CD4-positive, alpha-beta T cell treated with Interferon gamma for 1 hour (primary cell): Measurements from ENCODE around the gene NFATC1.
A peak's percentile ranks its signal among the peaks of the same experiment; 100 is the strongest.
"Not testable (repeated sequence)": the region's sequence is repeated elsewhere in the genome, so short reads cannot be mapped to it uniquely, and the experiment has no call there.

Source experiments
- DNase-seq: peaks from one replicate; pipeline ENCODE4 v3.0.0-alpha.2; 2020

Gene NFATC1

DNA sequence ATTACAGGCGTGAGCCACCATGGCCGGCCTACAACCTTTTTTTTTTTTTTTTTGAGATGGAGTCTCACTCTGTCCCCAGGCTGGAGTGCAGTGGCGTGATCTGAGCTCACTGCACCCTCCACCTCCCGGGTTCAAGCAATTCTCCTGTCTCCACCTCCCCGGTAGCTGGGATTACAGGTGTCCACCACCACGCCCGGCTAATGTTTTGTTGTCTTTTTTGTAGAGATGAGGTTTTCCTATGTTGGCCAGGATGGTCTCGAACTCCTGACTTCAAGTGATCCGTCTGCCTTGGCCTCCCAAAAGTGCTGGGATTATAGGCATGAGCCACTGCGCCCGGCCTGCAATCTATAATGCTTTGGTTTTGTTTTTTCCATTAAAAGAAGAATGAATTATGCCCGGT, 19.1 kb upstream of the NFATC1 start:
- not testable (repeated sequence) for DNase-seq

DNA sequence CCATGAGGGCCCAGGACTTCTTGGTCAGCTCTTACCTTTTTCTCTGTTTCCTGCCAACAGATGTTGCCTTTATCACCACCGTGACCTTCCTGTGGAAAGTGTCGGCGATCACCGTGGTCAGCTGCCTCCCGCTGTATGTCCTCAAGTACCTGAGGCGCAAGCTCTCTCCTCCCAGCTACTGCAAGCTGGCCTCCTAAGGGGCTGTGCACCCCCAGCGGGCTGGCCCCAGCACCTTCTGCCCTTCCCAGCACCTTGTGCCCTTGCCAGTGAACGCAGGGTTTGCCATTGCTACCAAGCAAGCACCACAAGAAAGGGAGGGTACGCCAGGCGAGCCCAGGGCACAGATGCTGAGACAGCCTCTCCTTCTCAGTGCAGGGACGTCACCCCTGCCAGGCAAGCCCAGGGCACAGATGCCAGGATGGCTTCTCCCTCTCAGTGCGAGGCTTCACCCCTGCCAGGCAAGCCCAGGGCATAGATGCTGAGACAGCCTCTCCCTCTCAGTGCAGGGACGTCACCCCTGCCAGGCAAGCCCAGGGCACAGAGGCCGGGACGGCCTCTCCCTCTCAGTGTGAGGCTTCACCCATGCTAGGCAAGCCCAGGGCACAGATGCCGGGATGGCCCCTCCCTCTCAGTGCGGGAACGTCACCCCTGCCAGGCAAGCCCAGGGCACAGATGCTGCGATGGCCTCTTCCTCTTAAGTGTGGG, 18.4 kb upstream of the NFATC1 start:
- no peak for DNase-seq

DNA sequence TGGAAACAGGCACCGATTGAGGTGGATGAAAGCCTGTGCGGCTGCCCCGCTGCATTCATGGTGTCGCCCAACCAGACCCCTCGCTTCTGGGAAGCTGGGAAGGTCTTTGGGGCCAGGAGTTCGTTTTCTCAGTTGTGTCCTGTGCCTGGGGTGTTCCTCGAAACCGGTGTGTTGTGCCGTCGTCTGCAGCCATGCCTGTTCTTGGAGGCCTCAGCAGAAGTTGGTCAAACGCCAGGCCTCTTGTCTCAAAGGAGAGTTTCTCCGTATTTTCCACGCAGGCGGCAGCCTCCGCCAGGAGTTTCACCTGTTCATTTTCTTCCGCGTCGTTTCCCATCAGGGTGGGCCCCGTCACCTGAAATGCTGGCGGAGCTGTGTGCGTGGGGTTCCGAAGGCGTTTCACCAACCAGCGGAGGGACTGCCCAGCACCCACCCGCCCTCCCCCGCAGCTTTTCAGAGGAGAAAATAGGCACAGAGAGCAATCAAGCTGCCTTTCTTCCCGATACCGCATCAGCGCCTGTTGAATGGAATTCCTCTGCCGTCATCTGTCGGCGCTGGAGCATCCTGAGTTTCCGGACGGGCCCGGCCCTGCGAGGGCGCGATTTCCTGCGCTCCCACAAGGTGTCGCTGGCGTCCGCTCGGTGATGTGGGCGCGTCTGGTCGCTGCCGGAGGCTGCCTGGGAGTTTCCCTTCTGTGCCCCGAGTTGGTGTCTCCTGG, 17.0 kb upstream of the NFATC1 start:
- DNase-seq: peak; percentile 78

DNA sequence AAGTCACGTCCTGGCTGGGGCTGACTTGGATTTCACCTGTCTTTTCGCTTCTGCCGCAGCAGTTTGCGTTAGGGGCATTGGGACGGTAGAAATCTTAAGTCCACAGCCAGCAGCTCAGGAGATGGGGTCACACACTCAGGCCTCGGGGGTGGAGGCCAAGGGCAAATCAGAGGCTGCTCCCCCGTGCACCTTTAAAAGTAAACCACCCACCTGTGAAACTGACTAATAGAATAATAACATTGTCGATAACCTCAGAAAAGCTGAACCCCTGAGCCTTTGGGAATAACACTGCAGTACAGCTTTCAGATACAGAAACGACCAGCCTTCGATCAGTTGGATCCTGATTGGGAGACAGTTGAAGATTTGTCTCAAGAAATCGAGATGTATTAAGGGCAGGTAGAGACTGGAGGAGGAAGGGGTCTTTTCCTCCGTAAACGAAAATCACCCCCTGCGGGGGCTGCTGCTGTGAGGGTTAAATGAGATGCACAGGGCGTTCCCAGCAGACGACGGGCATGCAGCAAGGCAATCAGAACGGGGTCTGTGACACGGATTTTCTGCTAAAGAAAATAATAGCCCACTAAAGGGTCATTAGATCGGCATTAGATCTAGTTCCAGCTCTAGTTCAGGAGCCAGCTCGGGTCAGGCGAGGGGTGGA, 16.4 kb upstream of the NFATC1 start:
- DNase-seq: no peak

DNA sequence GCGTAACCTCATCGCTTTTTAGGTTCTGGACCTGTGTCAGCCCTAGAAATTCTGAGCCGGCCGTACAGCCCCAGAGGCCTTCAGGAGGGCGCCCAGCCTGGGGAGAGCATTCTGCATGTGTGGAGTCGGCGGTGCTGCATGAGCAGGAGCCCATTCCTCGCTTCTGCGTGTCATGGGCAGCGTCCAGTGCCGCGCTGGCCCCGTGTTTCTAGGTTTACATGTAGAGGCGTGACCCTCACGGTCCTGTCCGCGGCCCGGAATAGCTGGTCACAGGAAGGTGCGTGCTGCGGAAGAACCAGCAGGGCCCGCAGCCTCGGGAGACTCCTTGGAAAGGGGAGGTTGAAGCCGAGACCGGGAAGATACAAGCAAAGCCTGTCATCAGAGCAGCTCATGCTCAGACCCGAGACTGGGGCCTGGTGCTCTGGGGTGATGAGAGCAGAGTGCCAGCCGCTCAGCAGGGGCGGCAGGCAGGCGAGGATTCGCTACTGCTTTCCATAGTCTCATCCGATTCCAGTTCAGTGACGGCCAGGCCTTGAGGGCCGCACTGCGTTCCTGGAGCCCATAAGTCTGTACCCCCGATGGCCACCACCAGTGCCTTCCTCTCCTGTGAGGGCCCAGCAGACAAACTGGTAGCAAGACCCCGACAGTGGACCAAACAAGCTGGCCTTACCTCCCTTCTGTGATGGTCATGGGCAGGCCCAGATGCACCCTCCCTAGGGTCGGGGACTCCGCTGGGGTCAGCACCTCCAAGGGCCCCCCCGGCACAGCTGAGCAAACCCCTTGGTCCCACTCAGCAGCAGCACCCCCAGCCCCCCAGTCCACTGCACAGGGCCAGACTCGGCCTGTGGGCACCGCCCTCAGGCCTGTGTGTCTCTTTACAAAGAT, 15.6 kb upstream of the NFATC1 start:
- no peak for DNase-seq

DNA sequence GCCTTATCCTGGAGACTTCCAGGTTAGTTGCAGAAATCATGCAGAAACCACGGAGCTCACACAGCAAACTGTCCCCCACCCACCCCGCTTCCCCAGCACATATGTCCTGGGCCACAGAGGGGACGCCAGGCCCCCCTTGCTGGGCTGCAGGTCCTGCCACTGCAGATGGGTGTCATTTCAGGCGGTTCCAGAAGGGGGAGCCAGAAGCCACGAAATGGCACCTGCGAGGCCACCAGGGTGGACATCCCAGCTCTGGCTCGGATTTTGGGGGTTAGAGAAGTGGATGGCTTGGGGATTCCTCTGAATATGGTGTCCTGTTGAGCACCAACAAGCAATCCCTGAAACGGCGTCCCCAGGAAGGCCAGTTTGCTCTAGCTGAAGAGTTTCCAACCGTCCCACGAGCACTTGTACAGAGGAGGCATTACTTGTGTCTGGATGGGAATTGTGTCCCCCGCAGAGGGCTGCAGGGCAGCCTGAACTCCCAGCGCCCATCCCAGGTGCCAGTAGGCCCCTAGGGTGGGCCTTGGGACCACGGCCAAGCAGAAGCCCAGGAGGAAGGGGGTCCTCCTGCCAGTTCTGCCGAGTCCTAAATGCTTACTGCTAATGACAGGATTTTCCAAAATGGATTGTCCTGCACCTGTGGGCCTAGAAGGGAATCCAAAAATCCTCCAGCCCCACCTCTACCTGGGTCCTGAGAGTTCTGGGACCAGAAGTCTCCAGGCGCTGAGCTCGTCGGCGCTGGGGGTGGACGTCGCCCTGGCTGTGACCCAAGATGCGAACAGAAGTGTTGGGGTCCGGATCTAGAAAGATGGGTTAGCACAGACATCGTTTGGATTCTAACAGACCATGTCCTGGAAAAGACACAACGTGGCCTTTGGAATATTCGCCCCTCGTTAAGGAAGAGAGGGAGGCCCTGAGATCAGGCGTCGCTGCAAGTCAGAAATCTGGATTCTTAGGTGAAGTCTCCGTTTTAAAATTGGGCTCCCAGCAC, 14.6 kb upstream of the NFATC1 start:
- peak; percentile 52 for DNase-seq

DNA sequence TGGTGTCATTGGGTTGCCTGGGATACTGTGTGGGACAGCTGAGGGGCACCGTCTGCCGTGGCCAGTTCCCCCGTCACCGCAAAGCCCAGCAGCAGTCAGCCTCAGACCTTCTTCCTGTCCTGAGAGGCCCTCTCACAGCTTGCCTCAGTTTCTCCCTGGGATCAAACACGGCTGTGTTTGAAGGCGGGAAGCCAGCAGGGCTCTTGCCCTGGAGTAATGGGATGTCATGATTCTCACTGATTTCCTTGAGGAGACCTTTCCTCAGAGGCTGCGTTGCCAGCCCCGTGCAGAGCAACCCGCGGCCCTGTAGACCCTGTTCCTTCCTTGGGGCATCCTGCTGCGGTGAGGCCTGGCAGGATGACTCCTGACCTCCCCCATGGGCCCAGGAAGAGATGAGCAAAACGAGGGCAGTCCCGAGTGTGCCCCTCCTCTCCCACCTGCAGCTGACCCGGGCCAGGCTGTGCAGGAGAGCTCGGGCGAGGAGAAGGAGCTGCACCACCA, 13.9 kb upstream of the NFATC1 start:
- DNase-seq: no peak

DNA sequence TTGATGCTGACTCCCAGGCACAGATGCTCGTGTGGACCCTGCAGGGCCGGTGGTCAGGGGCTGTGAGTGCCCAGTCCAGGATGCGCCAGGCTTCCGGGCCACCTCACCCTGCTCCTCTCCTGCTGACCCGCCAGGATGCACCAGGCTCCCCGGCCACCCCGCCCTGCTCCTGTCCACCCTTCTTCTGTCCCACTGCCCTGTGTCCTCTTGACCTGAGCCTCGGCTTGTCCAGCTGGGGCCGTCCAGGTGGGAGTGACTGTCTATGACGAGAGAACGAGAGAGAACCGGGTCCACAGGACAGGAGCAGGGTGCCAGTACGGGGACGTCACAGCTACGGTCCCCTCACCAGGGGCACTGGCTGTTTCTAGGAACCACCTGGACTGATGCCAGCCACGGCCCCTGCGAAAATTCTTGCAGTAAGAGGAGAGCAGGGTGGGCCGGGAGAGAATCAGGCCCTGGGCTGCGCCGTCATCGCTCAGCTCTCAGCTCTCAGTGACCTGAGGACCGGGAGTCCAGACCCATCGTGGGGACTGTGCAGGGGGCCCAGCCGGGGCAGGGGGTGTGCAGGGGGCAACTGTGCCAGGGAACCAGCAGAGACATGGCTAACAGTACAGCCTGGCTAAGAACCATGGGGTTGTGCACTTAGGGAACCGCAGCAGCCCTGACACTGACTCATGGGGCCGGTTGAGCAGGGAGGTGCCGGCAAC, 12.9 kb upstream of the NFATC1 start:
- no peak for DNase-seq

DNA sequence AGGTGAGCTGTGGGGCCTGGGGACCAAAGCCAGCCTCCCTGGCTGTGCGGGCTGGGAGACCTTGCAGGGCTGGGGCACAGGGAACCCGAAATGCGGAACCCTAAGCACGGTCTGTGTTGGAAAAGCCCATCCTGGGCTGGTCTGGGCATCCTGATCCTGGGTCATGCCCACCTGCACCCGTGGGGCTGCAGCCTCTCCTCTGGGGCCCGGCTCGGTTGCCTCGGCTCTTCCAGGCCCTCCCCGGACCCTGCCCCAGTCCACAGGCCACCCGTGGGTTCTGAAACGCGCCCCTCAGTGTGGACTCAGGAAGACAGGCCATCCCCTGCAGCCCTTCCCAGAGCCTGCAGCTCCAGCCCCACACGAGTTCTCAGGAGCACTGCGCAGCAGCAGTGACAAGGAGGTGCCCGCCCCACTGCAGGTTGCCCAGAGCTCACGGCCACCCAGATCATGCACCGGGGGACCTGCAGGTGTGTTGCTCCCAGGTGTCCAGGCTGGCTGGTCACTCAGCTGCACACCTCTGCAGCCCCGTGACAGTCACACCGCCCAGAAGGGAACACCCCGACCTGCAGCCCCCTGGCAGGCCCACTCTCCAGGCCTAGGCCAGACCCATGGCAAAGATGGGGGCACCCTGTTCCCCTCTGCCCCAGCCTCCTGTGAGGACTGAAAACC, 12.2 kb upstream of the NFATC1 start:
- no peak for DNase-seq

DNA sequence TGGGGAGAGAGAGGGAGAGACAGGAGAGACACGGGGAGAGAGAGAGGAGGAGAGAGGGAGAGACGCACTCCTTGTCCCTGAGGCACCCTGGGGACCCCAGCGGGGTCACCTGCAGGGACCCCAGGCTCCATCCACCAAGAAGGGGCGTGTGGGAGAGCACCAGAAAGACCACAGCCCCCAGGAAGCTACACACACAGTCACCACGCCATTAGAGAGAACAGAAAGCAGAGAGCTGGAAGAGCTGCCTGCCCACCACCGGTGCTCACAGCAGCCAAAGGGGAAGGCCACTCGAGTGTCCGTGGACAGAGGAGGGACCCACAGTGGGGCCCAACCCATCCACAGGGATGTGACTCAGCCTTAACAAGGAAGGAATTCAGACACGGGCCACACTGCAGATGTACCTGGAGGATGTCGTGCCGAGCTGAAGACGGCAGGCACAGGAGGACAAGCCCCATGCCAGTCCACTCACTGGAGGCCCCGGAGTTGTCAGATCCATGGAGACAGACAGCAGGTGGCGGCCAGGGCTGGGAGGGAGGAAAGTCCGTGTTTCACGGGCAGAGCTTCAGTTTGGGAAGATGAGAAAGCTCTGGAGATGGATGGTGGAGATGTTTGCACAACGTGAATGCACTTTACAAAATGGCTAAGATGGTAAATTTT, 11.5 kb upstream of the NFATC1 start:
- DNase-seq: no peak

DNA sequence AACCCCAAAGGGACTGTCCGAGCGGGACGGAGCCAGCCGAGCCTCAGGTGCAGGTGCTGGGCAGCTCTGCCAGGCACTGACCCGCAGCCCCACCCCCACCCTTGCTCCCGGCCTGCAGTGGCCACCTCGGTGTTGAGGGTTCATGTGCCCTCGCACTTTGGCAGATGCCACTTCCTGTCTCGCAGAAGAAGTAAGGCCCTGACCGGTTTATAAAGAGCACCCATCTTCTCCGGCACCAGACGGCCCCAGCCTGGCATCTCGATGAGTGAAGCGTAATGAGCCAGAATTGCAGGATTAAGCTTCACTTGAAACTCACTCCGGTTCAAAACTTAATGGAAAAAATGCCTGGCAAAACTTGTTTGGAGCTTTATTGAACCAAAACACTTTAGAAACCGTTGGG, 10.9 kb upstream of the NFATC1 start:
- DNase-seq: no peak

DNA sequence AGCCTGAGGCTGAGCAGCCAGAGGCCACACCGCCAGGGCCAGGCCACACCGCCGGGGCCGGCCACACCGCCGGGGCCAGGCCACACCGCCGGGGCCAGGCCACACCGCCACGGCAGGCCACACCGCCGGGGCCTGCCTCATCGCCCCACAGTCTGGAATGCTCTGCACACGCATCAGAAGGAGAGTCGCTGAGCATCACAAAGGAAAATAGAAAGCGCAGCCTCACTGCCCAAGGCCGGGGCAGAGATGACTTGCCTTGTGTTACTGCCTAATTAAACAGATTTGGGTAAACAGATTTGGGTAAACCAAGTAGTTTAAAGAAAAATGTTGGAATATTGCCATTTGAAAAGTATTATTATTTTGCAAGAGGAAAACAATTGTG, 10.4 kb upstream of the NFATC1 start:
- no peak for DNase-seq

DNA sequence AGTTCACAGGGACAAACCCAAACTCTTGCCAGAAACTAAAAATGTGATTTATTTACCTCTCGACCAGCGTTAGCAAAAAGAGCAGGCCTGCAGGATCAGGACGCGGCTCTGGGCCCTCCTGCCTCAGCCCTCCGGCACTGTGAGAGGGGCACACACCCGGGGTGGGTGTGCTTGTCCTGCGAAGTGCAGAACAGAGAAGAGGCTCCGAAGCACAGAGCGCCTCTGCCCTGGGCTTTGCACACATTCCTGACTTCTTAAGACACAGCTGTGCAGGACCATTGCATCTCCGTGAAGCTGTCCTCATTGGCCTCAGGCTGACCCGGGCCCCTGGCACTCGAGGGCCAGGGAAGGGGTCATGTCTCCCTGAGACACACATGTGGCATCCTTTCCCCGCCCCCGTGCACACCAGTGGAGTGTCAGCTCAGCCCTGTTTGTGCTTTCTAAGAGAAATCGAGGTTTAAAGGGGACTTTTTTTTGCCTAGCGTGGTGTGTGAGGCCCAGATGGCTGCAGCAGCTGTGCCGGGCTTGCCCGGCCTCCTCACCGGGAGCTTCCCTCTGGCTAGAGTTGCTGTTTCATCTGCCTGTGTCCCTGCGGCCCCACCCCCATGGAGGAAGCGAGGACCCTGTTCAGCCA, 9.9 kb upstream of the NFATC1 start:
- no peak for DNase-seq

DNA sequence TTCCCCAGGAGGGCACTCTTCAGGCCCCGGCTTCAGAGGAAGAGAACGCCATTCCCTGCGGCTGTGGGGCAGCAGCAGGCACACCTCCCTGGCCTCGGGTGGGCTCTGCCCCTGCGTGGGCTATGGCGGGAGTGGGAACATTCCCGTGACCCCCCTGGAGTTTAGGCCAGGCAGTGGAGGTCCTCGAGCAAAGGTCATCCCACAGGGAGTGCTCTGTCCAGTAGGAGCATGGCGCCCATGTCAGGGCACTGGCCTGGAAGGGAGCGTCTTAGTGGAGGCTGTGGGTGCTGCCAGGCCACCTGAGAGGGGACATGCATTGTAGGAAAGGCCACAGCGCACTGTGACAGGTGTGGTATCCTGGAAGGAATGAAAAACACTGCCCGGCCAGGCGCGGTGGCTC, 9.2 kb upstream of the NFATC1 start:
- DNase-seq: no peak

DNA sequence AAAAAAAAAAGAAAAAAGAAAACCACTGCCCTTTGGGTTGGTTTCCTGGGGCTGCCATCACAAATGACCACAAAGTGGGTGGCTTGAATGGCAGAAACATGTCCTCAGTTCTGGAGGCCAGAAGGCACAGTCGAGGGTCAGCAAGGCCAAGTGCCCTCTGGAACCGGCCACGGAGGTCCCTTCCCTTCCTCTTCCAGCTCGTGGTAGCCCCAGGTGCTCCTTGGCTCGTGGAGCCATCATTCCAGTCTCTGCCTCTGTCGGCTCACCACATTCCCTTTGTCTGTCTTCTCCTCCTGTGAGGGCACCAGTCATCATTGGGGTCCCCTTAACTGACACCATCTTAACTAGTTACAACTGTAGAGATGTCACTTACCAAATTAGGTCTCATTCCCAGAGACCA, 8.5 kb upstream of the NFATC1 start:
- DNase-seq: no peak

DNA sequence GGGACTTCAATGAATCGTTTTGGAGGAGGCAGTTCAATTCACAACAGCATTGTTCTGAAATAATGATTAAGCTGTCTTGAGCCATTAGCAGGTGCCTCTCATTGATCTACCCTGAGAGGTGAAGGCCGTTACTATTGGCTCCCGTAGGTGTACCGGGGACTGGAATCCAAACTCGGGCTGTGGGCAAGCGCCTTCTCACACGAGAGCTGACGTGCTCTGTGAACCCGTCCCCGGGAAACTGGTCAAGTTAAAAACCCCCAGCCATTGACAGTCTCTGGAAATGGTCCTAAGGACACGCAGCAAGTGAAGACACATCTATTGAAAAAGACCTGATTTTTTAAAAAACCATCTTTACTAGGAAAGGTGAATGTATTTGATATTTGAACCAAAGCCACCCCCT, 8.1 kb upstream of the NFATC1 start:
- no peak for DNase-seq

DNA sequence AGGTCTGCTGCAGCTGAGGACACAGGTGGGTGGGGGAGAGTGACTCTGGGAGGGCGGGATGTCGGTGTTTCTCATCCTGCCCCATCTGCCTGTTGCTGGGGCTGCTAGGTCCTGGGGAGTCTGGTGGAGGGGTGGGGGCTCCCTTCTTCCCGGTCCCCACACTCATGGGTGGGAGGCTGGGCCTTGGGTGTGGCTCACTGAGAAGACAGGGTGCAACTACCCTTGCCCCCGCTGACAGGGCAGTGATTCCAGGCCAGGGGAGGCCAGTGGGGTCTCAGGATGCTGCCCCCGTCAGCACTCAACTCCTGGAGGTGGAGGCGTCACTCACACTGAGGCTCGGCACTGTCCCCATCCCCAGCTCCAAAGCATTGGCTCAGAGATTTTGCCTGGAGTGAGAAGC, 7.7 kb upstream of the NFATC1 start:
- DNase-seq: no peak

DNA sequence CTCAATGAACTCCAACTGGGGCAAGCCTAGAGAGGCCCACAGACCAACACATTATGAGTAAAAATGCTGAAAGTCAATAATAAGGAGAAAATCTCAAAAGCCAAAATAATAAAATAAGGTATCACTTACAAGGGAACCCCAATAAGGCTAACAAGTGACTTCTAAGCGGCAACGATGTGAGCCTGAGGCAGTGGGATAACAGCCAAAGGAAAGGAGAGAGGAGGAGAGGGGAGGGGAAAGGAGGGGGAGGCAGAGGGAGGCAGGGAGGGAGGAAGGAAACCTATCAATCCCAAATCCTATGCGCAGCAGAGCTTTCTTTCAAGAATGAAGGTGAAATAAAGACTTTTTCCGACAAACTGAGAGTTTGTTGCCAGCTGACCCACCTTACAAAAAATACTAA, 6.0 kb upstream of the NFATC1 start:
- no peak for DNase-seq

DNA sequence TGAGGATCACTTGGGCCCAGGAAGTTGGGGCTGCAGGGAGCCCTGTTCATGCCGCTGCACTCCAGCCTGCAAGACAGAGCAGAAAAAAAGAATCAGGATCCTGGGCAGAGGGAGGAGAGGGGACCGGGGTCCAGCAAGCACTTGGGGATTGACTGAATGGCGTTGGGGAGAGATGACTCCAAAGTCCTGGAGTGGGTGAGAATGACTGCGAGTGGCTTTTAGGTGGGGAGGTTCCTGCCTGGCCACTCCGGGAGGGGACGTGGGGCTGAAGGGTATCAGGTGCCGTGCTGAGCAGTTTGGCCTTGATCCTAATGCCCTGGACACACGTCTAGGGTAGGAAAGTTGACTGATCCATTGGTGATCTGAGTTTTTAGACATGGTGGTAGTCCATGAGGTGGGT, 3.5 kb upstream of the NFATC1 start:
- DNase-seq: no peak
